MM.1S (cell line): ENCODE measurements around the gene IGSF9B.

Source experiments
- CTCF ChIP-seq: fragments of 300-600 bp; sonication (generic); IDR thresholded peaks from 2 replicates; pipeline ENCODE4 v1.5.1; 2016; ENCODE audit warnings: antibody characterized with exemption, low read length, mixed read lengths
- EZH2 ChIP-seq: fragments of 300-600 bp; sonication (generic); optimal IDR thresholded peaks from 2 replicates; pipeline ENCODE3; 2017; ENCODE audit warnings: low read depth, mild to moderate bottlenecking, antibody characterized with exemption, low read length, mixed read lengths

GRCh38 chr11:133930767-133931448 is 25.9 kb downstream of the IGSF9B start:
- TF ChIP-seq CTCF: no peak
- TF ChIP-seq EZH2: no peak
